IMR-90 (cell line): ENCODE data around the gene PGS1. TPM values are rescaled to one million over a fixed set of nuclear protein-coding genes. Genes with fewer than 3 reads are reported as not detected.
A peak's percentile ranks its signal among the peaks of the same experiment; 100 is the strongest.

Experiments used
- ATAC-seq: fragments of 200-7000 bp; cut with Tn5 transposase; 2 replicates; pipeline ENCODE4 v1.9.1; 2020; ENCODE audit warnings: low read depth, mild to moderate bottlenecking, moderate library complexity
- BruUV-seq: library from RNA; stranded (reverse); fragments of 400-500 nt; replicated peaks from 2 replicates; lab custom pipeline; 2021; lab: Mats Ljungman, UMichigan
- CTCF ChIA-PET: fragments of 300-600 bp; formaldehyde crosslinking; extraction: SDS; loops from one replicate; lab custom pipeline; 2021; ENCODE audit warnings: antibody characterized with exemption; lab: Yijun Ruan, JAX
- POLR2A ChIA-PET: fragments of 300-600 bp; sonication (Branson Sonifier 250); formaldehyde crosslinking; loops from one replicate; lab custom pipeline; 2022; ENCODE audit warnings: antibody characterized with exemption; ENCODE audit not compliant: unreplicated experiment; lab: Charles Lee
- DNase-seq: peaks from one replicate; pipeline ENCODE4 v3.0.0; 2013
- H2AFZ ChIP-seq: replicated peaks from 2 replicates; pipeline ENCODE3; 2013; ENCODE audit warnings: low read length, mild to moderate bottlenecking; ENCODE audit not compliant: poor library complexity
- H2AK5ac ChIP-seq: 2 replicates; pipeline ENCODE4 v1.6.1; 2013; ENCODE audit warnings: low read depth, low read length, inconsistent platforms
- H2AK9ac ChIP-seq: replicated peaks from 2 replicates; pipeline ENCODE3; 2013; ENCODE audit warnings: mild to moderate bottlenecking, low read depth, low read length, moderate library complexity; ENCODE audit not compliant: poor library complexity
- H2BK120ac ChIP-seq: 2 replicates; pipeline ENCODE4 v1.6.1; 2013; ENCODE audit warnings: low read depth, low read length, inconsistent platforms
- H2BK15ac ChIP-seq: 3 replicates; pipeline ENCODE4 v1.6.1; 2013; ENCODE audit warnings: low read depth, low read length, inconsistent platforms
- H2BK20ac ChIP-seq: 2 replicates; pipeline ENCODE4 v1.6.1; 2013; ENCODE audit warnings: low read depth, mild to moderate bottlenecking, inconsistent platforms, low read length, moderate library complexity
- H2BK5ac ChIP-seq: 2 replicates; pipeline ENCODE4 v1.6.1; 2013; ENCODE audit warnings: mild to moderate bottlenecking, low read depth, low read length, inconsistent platforms; ENCODE audit not compliant: poor library complexity, severe bottlenecking
- H3K14ac ChIP-seq: replicated peaks from 2 replicates; pipeline ENCODE4 v1.6.1; 2013; ENCODE audit warnings: low read depth, low read length, inconsistent platforms
- H3K18ac ChIP-seq: 2 replicates; pipeline ENCODE4 v1.6.1; 2013; ENCODE audit warnings: low read depth, low read length, control low read depth
- H3K23ac ChIP-seq: 2 replicates; pipeline ENCODE4 v1.6.1; 2013; ENCODE audit warnings: low read depth, low read length, inconsistent platforms
- H3K27ac ChIP-seq: 2 replicates; pipeline ENCODE4 v1.5.1; 2013; ENCODE audit warnings: mild to moderate bottlenecking, control low read depth, low read length; ENCODE audit not compliant: insufficient read depth
- H3K27me3 ChIP-seq: 2 replicates; pipeline ENCODE4 v1.6.1; 2013; ENCODE audit warnings: low read length; ENCODE audit not compliant: control insufficient read depth, insufficient read depth
- H3K36me3 ChIP-seq: 2 replicates; pipeline ENCODE4 v1.6.1; 2013; ENCODE audit warnings: low read length, mixed read lengths; ENCODE audit not compliant: control insufficient read depth, insufficient read depth
- H3K4ac ChIP-seq: 2 replicates; pipeline ENCODE4 v1.6.1; 2013; ENCODE audit warnings: low read depth, low read length, inconsistent platforms
- H3K4me1 ChIP-seq: 2 replicates; pipeline ENCODE4 v1.6.1; 2013; ENCODE audit warnings: low read length, mixed read lengths; ENCODE audit not compliant: control insufficient read depth, insufficient read depth
- H3K4me2 ChIP-seq: 2 replicates; pipeline ENCODE4 v1.6.1; 2013; ENCODE audit warnings: low read depth, mild to moderate bottlenecking, control low read depth, low read length, moderate library complexity
- H3K4me3 ChIP-seq: 2 replicates; pipeline ENCODE4 v1.5.1; 2013; ENCODE audit warnings: low read depth, mild to moderate bottlenecking, control low read depth, low read length, moderate library complexity; ENCODE audit not compliant: insufficient read depth
- H3K56ac ChIP-seq: 2 replicates; pipeline ENCODE4 v1.6.1; 2013; ENCODE audit warnings: low read length, inconsistent platforms; ENCODE audit not compliant: insufficient read depth; ENCODE audit errors: extremely low read depth
- H3K79me1 ChIP-seq, 2 experiments: 2 replicates each; pipeline ENCODE4 v1.6.1; 2013; ENCODE audit warnings: low read length in 2 of 2, inconsistent platforms in 1 of 2, low read depth in 1 of 2
- H3K9ac ChIP-seq: 2 replicates; pipeline ENCODE4 v1.6.1; 2013; ENCODE audit warnings: low read depth, low read length, control low read depth
- H3K9me1 ChIP-seq: 2 replicates; pipeline ENCODE4 v1.6.1; 2013; ENCODE audit warnings: low read length, inconsistent platforms; ENCODE audit not compliant: insufficient read depth
- H3K9me3 ChIP-seq: 2 replicates; pipeline ENCODE4 v1.6.1; 2013; ENCODE audit warnings: low read length; ENCODE audit not compliant: control insufficient read depth, insufficient read depth
- H4K20me1 ChIP-seq: 2 replicates; pipeline ENCODE4 v1.6.1; 2013; ENCODE audit warnings: low read length, inconsistent platforms; ENCODE audit not compliant: insufficient read depth
- H4K5ac ChIP-seq: 2 replicates; pipeline ENCODE4 v1.6.1; 2013; ENCODE audit warnings: mild to moderate bottlenecking, low read depth, low read length, control low read depth
- H4K8ac ChIP-seq, 2 experiments: 2 replicates each; pipeline ENCODE4 v1.6.1; 2013; ENCODE audit warnings: low read depth in 2 of 2, low read length in 2 of 2, control low read depth in 1 of 2, inconsistent platforms in 1 of 2
- H4K91ac ChIP-seq: 2 replicates; pipeline ENCODE4 v1.6.1; 2013; ENCODE audit warnings: low read depth, low read length, inconsistent platforms; ENCODE audit not compliant: insufficient read depth
- CEBPB ChIP-seq: IDR thresholded peaks from 2 replicates; pipeline ENCODE4 v1.6.1; 2012; ENCODE audit warnings: low read depth, low read length, improper control_type of control experiment
- ELK1 ChIP-seq: fragments of 150-350 bp; IDR thresholded peaks from 2 replicates; pipeline ENCODE4 v1.6.1; 2016; ENCODE audit warnings: low read depth, mild to moderate bottlenecking, low read length, moderate library complexity, borderline replicate concordance
- FOS ChIP-seq: fragments of 150-350 bp; IDR thresholded peaks from 2 replicates; pipeline ENCODE4 v1.6.1; 2016; ENCODE audit warnings: low read depth, low read length
- MAFK ChIP-seq: IDR thresholded peaks from 2 replicates; pipeline ENCODE4 v1.6.1; 2012; ENCODE audit warnings: low read depth, low read length, improper control_type of control experiment
- MAZ ChIP-seq: IDR thresholded peaks from 2 replicates; pipeline ENCODE4 v1.6.1; 2012; ENCODE audit warnings: low read depth, mild to moderate bottlenecking, low read length, improper control_type of control experiment, moderate library complexity, borderline replicate concordance
- MXI1 ChIP-seq: IDR thresholded peaks from 2 replicates; pipeline ENCODE4 v1.6.1; 2012; ENCODE audit warnings: low read depth, mild to moderate bottlenecking, low read length, moderate library complexity, borderline replicate concordance
- RAD21 ChIP-seq: IDR thresholded peaks from 2 replicates; pipeline ENCODE4 v1.6.1; 2012; ENCODE audit warnings: low read length, improper control_type of control experiment
- RCOR1 ChIP-seq: IDR thresholded peaks from 2 replicates; pipeline ENCODE4 v1.6.1; 2012; ENCODE audit warnings: mild to moderate bottlenecking, low read length, improper control_type of control experiment; ENCODE audit not compliant: insufficient replicate concordance
- USF2 ChIP-seq: fragments of 150-350 bp; IDR thresholded peaks from 2 replicates; pipeline ENCODE4 v1.6.1; 2017; ENCODE audit warnings: mild to moderate bottlenecking, antibody characterized with exemption, low read length, low read depth
- WGBS, 2 experiments: methylation state at CpG; one replicate each; pipeline versions ENCODE4 v1.1.5 to v1.1.7; 2013; ENCODE audit warnings: missing lambda C conversion rate in 2 of 2; ENCODE audit not compliant: insufficient read length in 1 of 2; ENCODE audit errors: extremely low coverage in 2 of 2; 5-methylcytosine and 5-hydroxymethylcytosine counted together
- dilution Hi-C: fragments of 300-500 bp; cut with HindIII; formaldehyde crosslinking; loops from one replicate; pipeline ENCODE4 v1.14.3; 2018; ENCODE audit warnings: low sequenced_read_pairs; ENCODE audit not compliant: unreplicated experiment
- in situ Hi-C: fragments of 300-500 bp; cut with MboI; formaldehyde crosslinking; loops from 3 replicates; pipeline ENCODE4 v1.14.3; 2019; ENCODE audit warnings: low sequenced_read_pairs, inconsistent platforms, mixed read lengths
- intact Hi-C: fragments of 100-400 bp; cut with micrococcal nuclease; formaldehyde crosslinking; loops from 2 replicates; pipeline ENCODE4 v1.10.0; 2022
- polyA plus RNA-seq, 3 experiments: library from polyadenylated mRNA; depleted of rRNA; stranded (reverse); fragments of >200 nt; gene quantifications; 2 replicates each; pipeline ENCODE4 v1.2.3, GENCODE V29; 2012; ENCODE audit warnings: low replicate concordance in 1 of 3
- total RNA-seq: library from RNA; depleted of rRNA; stranded (reverse); fragments of >200 nt; gene quantifications from 2 replicates; pipeline ENCODE4 v1.2.3, GENCODE V29; 2012

Gene PGS1
- total and polyA plus RNA-seq, 2 of the 4 experiments (the other 2 are of a cell fraction): 18.5 to 43.2 TPM

DNA sequence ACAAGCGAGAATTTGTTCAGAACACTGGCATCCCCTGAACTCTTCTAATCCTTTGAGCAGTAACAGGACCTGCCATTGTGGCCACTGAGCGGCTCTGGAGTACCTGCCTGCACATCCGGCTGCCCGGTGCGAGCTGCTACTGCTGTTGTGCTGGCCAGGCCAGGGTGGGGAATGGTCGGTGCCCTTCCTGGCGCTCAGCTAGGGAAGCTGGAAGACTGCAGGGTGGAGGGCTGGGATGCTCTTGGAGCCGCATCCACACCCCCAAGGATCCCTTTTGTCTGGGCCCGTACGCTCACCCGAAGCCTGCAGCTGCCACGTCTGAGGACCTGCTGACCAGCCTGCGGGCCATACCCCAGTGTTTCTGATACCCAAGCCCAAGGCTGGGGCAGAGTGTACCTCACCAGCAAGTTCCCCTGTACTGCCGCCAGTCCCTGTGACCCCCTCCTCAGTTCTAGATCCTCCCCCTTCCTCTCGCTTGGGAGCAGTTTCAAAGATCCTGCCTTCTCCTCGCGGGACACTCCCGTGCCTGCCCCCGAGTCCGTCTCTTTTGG, 49.7 kb downstream of the PGS1 start:
- peaks cover 3 to 23% of the 10 kb centered on the region in 2 experiments; a peak in 2 of 4 replicates for H3K79me1 ChIP-seq
- no peak overlapping the region for H2AK9ac ChIP-seq
- no peak overlapping the region for H2BK15ac ChIP-seq
- H3K9ac ChIP-seq: peak overlapping the region; percentile 42
- H2BK5ac ChIP-seq: no peak overlapping the region
- no peak overlapping the region for H3K14ac ChIP-seq
- H2BK120ac ChIP-seq: no peak overlapping the region
- peak overlapping the region; percentile 20; the same call in 1 of the 2 replicates for H4K91ac ChIP-seq
- H3K9me1 ChIP-seq: peaks cover 3% of the 10 kb centered on the region; the same call in 1 of the 2 replicates
- H3K23ac ChIP-seq: no peak overlapping the region
- no peaks in the 10 kb centered on the region for H3K27me3 ChIP-seq
- H3K4me2 ChIP-seq: no peak overlapping the region
- ATAC-seq: peak; percentile 6; the same call in 1 of the 2 replicates
- DNase-seq: no peak
- H2AK5ac ChIP-seq: no peak overlapping the region; the same call in 1 of the 2 replicates
- no peak overlapping the region for H3K4ac ChIP-seq
- H3K36me3 ChIP-seq: peaks cover 44% of the 10 kb centered on the region
- CTCF ChIA-PET: no interaction called here
- no peak overlapping the region for H2AFZ ChIP-seq
- POLR2A ChIA-PET: no interaction called here
- WGBS, 2 experiments: 71% methylated on average over 17 of the region's 20 CpGs; no CpG with 5 or more reads in 1 of the 2 experiments
- H4K20me1 ChIP-seq: peaks cover 6% of the 10 kb centered on the region; the same call in 1 of the 2 replicates
- intact Hi-C loops: no loop called here
- TF ChIP-seq USF2 (no peak), CEBPB (no peak), FOS (no peak), RAD21 (no peak), MXI1 (no peak), RCOR1 (no peak), MAFK (no peak), ELK1 (no peak), MAZ (no peak)
- dilution Hi-C loops: no loop called here
- in situ Hi-C loops: loop anchor here (10.0 kb wide), 2 partner anchors 133 to 313 kb away; no protein-coding TSS in a partner anchor
- H2BK20ac ChIP-seq: no peak overlapping the region
- H3K18ac ChIP-seq: peak overlapping the region; percentile 24; the same call in 1 of the 2 replicates
- BruUV-seq: no TSS peak
- peaks cover 14% of the 10 kb centered on the region; the same call in 1 of the 2 replicates for H3K4me1 ChIP-seq
- H3K4me3 ChIP-seq: no peak overlapping the region
- H3K56ac ChIP-seq: no peak overlapping the region
- peak overlapping the region; percentile 1 to 48; a peak in 1 of 4 replicates for H4K8ac ChIP-seq
- peak overlapping the region; percentile 13; the same call in 1 of the 2 replicates for H4K5ac ChIP-seq
- H3K27ac ChIP-seq: peak overlapping the region; percentile 65; the same call in 1 of the 2 replicates
- H3K9me3 ChIP-seq: no peaks in the 10 kb centered on the region
